ENCODE results near the gene ADORA2B.

GRCh38 chr17:15913826-15914225 is 31.1 kb upstream of the ADORA2B start:
- no peak for TF ChIP-seq CTCF (IDR thresholded peaks at IDR 0.05)
- no peak for TF ChIP-seq EP300 (IDR thresholded peaks at IDR 0.05)
